NCI-H1436 (cell line): Measurements from ENCODE around the gene SEZ6L.
A peak's percentile ranks its signal among the peaks of the same experiment; 100 is the strongest.

ENCODE experiments used
- DNase-seq: peaks from one replicate; lab custom pipeline; 2025; lab: John Stamatoyannopoulos, UW

Gene SEZ6L

DNA sequence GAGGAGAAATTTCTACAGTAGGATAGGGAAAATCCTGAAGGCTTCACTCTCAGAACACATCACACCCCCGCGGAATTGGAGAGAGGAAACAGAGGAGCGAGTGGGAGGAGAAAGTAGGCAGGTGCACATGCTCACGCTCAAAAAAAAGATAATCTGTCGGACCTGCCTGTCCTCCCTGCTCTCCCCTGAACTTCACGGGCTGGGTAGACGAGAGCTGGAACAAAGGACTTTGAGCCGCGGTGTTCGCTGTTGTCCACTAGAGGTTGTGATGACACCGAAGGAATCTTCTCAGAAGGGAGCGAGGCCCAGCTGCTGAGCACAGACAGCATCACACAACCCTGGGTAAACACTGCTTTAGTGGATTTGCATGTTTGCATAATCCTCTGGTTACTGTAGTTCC lies 5.0 kb downstream of the SEZ6L start:
- peak; percentile 24 for DNase-seq

DNA sequence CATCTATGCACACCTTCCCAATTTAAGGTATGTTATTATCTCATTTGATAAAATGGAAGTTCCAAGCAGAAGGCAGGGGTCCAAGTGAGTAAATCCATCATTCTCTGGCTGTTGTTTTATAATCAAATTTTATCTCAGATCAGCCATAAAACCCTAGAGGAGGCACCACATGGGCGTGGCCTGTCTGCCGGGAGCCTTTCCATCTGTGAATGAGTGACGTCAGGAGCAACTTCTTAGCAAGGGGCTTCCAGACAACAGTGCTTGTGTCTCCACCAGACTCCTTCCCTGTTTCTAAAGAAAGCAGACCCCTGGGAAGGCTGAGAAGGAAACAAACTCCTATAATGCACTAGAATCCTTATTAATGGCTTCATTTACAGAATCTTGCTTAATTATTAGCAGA lies 13.5 kb downstream of the SEZ6L start:
- no peak for DNase-seq

DNA sequence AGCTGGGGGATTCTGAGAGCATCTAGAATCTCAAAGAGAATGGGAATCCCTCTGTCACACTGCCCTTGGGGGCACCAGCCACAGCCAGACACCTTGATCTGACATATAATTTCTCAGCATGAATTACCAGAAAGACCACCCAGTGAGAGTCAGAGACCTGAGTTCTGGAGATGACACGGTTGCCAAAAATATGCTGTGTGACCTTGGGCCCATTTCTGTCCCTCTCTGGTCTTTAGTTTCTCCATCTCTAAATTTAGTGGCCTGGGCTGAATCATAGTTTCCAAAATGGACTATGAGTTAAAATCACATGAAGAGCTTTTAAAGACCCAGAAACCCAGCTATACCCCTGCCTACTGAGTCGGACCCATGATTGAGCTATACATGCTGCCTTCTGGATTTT lies 15.9 kb downstream of the SEZ6L start:
- no peak for DNase-seq

DNA sequence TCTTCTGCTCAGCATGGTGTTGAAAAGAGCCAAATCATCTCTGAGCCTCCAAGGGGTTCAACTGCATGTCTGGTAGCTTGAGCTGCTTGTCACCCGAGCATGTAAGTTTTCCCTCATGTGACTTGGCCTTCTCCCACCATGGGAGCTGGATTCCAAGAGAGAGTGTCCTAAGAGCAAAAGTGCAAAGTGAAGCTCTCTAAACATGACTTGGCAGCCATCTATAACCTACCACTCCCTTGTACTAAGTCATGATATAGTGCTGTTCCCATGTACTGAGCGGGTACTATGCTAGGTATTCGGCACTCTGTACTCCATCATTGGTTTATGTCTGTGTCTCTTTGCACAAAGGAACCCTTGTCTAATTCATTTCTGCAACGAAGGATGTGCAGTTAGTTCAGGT lies 19.1 kb downstream of the SEZ6L start:
- no peak for DNase-seq

DNA sequence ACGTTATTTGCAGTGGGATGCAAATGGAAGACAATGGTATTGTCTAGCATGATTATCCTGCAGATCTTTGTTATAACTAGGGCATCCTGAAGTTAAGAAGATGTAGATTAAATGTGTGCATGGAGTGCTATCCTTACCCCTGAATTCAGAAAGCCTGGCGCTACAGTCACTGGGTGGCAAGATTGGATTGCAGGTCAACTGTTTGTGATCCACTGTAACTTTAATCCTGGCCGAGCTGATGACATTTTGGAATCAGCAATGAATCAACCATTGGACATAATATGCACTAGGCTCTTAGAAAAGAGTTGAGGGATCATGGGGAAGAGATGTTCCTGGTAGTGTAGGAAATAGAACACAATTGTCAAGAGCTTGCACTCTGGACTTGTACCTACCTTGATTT lies 25.1 kb downstream of the SEZ6L start:
- DNase-seq: no peak

DNA sequence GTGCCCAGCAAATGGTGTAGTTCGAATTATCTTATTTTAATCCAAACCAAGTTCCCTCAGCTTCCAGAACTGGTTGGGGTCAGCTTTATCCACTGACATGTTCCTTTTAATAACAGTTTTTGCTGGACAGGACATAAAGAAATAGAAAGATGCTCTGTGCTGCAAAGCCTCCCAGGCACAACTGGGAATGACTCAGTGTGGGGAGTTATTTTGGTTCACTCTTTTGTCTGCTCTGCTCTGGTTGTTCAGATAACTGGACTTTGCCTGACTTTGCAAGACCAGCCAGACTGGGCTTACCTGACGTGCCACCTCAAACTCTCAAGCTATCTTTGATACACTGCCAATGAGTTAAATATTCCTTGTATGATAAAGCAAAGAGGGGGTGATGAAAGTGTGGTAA lies 25.6 kb downstream of the SEZ6L start:
- DNase-seq: no peak

DNA sequence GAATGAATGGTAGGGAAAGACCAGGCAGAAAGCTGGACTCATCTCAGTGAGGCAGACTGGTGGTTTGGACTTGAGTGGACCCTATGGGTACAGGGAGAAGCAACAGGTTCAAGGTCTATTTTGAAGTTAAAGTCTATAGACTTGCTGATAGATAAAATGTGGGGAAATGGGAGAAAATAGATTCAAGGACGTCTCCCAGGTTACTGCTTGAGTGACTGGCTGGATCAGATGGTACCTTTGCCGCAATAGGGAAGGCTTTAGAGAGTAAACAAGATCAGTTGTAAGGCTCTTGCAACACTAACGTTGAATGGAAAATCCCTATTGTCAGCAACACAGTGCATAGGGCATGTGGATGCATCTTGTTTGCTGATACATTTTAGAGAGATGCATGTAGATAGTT lies 27.4 kb downstream of the SEZ6L start:
- DNase-seq: no peak

DNA sequence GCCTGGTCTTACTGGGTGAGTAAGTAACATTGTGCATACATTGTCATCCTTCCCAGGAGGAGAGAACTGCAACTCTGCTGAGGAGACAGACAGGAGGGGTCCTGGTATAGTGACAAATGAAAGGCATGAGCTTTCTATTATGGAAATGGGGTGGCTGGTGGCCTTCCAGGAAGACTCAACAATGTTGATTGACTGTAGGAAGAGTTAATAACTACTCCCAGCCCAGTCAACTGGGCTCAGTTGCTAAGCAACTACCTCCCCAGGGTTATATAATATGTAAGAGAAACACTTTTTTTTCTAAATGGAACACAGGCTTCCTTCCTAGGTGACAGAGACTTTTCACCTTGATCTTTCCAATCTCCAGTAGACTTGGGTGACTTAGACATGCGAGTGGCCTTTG lies 28.2 kb downstream of the SEZ6L start:
- no peak for DNase-seq

DNA sequence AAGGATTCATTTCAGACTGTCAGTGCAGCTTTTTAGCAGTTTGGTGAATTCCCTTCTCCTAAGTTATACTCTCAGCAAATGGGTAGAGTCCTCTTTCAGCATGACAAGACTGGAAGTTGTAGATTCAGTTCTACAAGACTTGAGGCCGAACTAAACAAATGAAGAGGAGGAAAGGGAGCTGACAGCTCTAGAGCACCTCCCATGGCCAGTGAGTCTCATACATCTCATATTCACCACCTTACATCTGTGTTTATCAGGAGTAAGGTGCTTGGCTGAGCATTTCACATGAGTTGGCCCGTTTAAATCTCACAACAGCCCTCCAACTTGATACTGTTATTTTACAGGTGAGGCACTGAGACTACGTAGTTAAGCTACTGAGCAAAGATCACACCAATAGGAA lies 30.4 kb downstream of the SEZ6L start:
- no peak for DNase-seq

DNA sequence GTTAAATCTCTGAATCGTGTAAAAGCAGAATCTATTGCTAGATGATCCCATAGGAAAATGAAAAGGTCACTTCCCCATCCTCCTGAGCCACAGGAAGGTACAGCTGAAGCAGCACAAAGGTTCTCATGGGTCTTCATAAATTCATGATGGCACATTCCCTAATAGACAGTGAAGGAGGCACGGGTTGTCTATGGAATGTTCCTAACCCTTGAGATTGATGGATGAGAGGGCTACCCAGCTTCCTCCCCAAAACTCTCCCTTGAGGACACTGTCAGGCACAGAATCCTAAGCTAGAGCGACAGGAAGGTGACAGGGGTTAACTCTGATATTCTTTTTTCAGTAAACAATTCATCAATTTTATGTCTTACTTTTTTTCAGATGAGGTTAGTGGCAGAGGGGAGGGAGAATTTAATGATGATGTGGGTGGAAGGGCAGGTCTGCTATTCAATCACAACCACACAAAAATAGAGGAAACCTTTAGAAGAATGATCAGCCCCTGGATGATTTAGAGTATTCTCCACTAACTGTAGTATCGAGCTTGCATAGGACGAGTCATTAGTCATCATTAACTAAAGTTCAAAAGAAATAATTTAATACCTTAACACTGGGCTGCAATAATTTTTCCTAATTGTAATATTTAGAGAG lies 33.1 kb downstream of the SEZ6L start:
- no peak for DNase-seq

DNA sequence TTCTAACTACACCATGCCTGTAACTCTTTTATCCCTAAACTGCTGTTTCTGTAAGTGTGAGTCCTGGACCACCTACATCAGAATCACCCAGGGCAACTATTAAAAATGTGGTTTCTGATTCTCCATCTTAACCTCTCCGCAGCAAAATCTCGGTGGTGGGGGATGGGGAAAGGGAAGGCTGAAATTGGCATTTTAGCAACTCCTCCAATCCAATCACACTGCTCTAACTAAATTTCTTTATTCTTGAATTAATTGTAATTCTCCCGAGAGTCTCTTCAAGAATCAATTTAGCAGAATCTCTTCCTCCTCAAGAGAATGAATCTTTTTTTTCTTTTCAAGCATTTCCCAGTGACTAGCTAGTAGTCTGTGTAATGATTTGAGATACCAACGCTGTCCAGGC lies 36.2 kb downstream of the SEZ6L start:
- no peak for DNase-seq

DNA sequence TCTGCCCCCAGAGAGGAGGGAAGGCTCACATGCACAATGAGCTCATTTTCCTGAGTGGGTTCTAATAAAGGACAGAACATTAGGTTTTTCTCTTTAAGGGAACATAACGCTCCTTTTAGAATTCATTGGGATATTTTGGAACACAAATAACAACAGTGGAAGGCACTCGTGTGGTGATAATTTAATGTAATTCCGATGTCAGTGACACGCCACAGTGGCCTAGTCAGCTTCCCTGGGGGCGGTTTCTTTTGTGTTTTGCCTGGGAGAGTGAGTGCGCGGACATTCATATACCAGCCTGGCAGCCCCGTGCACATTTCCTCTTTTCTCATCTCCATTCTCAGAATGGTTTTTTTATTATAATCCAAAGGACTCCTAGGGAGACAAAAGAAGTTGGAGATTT lies 41.1 kb downstream of the SEZ6L start:
- DNase-seq: no peak

DNA sequence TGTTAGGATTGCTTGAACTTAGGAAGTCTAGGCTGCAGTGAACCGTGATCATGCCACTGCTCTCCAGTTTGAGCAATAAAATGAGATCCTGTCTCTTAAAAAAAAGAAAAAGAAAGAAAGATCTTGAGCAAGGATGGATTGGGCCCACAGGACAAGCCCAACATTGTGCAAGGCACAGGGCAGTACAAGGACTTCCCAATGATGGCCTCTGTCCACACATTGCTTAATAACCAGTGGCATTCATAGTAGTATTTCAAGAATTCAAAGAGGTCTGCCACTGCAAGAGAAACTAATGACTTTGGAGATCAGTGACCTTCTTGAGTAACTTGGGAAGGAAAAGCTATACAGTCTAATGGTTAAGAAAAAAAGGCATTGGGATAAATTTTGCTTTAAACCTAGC lies 44.6 kb downstream of the SEZ6L start:
- no peak for DNase-seq

DNA sequence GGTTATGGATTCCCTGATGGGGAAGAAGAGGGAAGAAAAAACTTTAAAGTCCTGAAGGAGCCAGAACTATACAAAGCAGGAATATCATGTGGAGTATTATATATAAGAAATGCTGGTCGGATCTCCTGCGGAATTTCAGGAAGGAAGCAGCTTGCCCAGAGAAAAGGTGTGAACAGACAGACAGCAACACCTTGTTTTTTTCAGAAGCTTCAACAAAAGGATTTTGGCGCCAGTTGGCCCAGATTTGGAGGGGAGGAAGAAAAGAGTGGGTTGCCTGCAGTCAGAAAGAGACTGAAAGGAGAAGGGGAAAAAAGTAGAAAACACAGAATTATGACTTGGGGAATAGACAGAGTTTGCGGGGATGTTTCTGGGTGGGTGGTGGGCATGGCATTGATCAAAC lies 45.2 kb downstream of the SEZ6L start:
- no peak for DNase-seq

DNA sequence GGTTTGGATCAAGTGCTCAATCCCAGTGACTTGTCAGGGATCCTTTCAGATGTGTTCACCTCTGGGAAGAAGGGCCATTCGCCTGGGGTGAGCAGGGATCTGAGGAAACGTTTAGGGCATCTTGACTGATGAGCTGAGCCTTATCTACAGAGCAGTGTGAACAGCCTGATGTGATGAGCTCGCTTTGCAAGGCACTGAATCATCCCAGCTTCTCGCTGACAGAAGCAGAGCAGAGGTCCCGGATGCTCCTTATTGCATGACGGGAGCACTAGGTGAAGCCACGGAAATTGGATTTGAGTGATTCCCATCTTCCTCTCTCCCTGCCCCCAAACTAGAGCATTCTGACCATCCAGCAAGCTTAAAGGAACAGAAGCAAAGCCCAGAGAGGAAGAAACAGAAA lies 46.5 kb downstream of the SEZ6L start:
- no peak for DNase-seq

DNA sequence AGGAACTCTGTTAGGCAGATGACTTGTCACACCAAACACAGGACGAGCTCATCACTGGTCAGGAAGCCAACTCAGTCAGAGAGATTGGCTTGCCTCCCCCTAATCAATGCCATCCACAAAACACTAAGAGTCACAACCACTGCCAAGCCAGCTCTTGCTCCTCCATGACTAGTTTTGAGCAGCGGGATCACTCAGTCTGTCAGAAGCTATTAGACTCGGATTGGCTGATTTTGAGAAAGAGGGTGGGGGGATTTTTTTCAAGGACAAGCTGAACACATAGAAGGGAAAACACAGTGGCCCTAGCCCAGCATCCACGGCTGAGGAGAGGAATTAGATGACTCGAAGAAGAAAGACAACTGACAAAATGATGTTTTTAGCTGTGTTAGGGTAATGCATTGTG lies 55.9 kb downstream of the SEZ6L start:
- DNase-seq: no peak

DNA sequence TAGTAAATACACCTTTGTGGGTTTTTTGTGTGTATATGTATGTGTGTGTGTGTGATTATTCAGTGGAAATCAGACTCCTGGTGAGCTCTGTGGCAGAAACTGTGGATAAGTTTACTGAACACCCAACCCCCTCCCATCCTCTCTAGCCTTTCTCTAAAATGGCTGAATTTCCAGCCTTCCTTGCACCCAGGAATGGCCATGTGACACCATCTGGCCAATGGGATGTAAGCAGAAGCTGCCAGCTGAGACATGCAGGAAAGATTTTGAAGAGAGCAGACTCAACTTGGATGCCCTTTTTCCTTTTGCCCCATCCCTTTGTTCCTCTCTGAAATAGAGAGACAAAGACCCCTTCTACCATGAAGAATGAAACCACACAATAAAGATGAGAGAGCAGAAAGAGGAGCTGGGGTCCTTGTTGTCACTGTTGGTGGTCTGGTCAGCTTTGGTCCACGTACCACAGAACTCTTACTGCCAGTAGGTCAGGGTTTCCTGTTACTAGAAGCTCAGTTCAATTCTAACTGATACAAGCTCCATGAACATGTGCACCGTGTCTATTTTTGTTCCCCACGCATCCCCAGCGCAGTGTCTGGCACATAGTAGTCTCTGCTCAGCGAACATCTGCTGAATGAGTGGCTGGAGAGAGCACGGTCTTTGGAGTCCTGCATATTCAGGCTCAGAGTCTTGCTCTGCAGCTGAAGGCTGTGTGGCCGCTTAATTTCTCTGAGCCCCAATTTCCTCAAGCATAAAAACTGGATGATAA lies 57.5 kb downstream of the SEZ6L start:
- DNase-seq: no peak

DNA sequence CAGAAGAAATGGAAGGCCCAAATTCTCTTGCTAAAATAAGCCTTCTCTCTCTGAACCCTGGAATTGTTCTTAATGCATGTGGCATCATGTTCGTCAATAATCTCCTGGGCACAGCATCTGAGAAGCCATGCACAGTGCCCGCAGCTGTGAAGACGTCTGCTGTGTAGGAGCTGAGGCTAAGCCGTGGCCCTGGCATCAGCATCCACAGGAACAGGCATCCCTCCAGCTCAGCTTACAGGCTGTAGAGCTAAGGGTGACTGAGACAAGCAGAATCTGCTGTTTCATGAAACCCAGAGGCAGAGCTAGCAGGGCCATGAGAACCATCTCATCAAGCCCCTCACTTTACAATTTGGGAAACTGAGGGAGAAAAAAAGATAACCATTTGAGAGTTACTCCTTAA lies 60.6 kb downstream of the SEZ6L start:
- no peak for DNase-seq

DNA sequence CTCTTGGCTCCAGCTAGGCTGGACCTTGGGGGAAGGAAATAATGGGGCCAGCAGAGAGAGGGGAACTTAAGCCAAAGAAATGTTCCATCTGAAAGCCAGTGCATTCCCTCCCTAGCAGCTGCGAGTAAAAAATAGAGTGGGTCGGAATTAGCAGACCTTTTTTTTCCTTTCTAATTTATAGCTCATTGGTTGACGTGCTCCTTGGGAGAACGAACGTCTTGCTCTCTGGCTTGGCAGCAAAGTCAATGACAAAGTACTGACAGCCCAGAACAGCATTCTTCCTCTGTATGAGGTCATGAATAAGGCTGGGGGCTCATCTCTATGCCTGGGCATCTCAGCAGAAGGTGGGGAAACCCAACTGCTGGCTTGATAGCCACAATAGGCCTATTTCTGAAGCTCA lies 65.0 kb downstream of the SEZ6L start:
- no peak for DNase-seq

DNA sequence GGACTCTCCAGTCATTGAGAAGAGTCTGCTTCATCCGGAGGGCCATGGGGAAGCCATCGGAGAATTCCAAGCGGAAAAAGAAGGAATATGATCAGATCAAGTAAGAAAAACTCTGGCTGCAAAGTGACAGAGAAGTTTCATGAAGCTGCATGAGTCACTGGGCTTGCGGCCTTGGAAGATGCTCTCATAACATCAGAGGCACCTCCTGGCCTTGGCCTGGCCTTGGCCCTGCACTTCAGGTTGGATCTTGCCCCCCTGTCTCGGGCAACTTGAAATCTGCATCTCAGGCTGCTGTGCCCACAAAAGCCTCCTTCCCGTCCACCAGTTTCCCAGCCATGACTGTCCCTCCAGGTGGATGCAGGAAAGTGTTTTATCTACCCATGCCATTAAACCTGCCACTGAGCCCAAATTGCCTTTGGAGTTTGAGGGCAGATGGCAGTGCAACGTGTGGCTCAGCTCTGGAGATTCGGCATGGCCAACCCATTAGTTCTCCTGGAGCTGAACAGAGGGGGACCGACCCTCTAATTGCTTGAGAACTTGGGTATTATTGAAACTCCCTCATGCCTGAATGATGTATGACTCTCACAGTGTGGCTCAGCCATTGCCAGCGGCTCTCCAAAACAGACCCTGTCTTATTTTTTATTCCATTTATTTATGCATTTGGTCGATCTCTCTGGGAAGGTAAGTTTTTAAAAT lies 66.7 kb downstream of the SEZ6L start:
- no peak for DNase-seq

DNA sequence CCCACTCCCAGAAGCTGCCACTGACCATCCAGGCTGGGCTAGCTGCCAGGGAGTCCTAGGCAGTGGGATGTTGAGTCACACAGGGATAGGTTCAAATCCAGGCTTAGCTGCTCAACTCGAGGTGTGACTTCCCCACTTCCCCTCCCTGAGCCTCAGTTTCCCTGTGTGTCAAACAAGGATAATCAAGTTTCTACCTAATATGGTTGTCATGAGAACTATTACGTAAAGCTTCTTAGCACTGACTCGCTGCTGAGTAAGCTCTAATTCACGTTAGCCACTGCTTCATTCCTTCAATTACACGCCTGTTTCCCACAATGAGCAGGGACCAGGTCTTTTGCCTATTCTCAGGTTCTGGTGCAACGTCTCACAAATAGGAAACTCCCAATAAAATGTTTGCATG lies 67.7 kb downstream of the SEZ6L start:
- no peak for DNase-seq

DNA sequence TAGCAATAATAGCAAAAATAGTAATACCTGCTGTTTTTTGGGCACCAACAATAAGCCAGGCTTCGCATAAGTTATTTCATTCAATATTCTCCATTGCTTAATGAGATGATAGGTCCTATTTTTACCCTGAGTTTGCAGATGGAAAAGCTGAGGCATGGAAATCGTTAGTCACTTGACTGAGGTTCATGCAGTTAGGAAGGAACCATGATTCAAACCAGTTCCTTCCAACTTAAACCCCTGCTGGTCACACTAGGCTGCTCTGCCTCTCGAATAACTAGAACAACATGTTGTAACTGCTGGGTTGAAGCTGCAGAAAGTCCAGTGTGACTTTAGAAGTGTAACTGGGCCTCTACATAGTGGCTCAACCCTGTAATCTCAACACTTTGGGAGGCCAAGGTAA lies 69.3 kb downstream of the SEZ6L start:
- DNase-seq: no peak

DNA sequence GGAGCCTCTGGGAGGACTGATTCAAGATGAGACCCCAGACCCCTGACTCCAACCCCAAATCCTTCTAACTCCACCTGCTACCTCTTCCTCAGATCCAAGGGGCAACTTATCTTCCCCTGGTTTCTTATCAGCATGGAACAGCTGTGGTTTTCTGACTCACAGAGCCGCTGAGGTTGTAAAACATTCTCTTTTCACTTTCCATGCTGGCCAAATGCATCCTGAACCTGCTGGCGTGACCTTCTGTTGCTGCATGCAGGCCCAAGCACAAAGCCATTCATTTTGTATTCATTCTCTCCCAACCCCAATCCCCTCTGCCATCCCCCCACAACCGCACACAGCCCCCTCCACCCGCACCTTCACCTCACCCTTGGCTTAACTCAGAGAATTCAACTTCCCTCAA lies 70.3 kb downstream of the SEZ6L start:
- no peak for DNase-seq

DNA sequence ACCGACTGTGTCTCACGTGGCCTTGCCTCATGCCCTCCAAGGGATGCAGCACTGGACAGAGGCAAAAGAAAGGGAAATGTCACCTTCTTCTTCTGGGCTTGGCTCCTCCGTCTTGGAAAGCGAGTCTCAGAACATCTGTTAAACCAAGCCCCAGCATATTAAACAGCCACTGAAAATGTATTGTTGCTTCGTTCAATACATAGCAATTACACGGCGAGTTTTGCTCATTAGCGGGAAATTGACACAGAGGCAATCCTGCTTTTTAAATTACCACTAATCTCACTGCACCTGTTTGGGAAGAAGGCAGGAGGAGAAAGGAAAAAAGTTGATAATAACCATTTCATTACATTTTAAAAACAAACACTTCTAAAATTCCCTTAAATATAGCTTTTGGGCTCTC lies 72.1 kb downstream of the SEZ6L start:
- peak; percentile 50 for DNase-seq
